Keratinocyte (primary cell): ENCODE measurements around the gene S100B. TPM values are rescaled to one million over a fixed set of nuclear protein-coding genes. Genes with fewer than 3 reads are reported as not detected.

ENCODE experiments used
- DNase-seq: peaks from one replicate; pipeline ENCODE4 v3.0.0-alpha.2; 2011; ENCODE audit warnings: low read depth, missing footprints, low spot score
- FAIRE-seq: peaks from 2 replicates; lab custom pipeline; 2011; peaks lifted over from hg19 to GRCh38; lab: Jason Lieb, UNC
- H2AFZ ChIP-seq: 2 replicates; pipeline ENCODE4 v1.6.0; 2012; ENCODE audit warnings: low read length, control low read depth, inconsistent platforms; ENCODE audit not compliant: control insufficient read depth
- H3K27ac ChIP-seq: 2 replicates; pipeline ENCODE4 v1.5.1; 2011; ENCODE audit warnings: low read length; ENCODE audit not compliant: control insufficient read depth, insufficient read depth
- H3K27me3 ChIP-seq: 3 replicates; pipeline ENCODE4 v1.6.0; 2011; ENCODE audit warnings: low read length; ENCODE audit not compliant: control insufficient read depth, insufficient read depth; ENCODE audit errors: extremely low read depth
- H3K36me3 ChIP-seq, 2 experiments: 2 replicates in 1 of 2; 3 replicates in 1 of 2; pipeline ENCODE4 v1.5.1; 2011; ENCODE audit warnings: low read length in 2 of 2, mild to moderate bottlenecking in 1 of 2; ENCODE audit not compliant: control insufficient read depth in 2 of 2, insufficient read depth in 2 of 2; ENCODE audit errors: extremely low read depth in 1 of 2
- H3K4me1 ChIP-seq: 3 replicates; pipeline ENCODE4 v1.5.1; 2011; ENCODE audit warnings: low read length; ENCODE audit not compliant: control insufficient read depth, insufficient read depth; ENCODE audit errors: extremely low read depth
- H3K4me2 ChIP-seq: 3 replicates; pipeline ENCODE4 v1.6.0; 2011; ENCODE audit warnings: low read depth, low read length; ENCODE audit not compliant: control insufficient read depth, insufficient read depth; ENCODE audit errors: extremely low read depth
- H3K4me3 ChIP-seq, 3 experiments: fragments of 200-600 bp in 1 of 3; sonication (generic) in 1 of 3; 2 replicates in 2 of 3; 3 replicates in 1 of 3; pipeline ENCODE4 v1.5.1; 2011 to 2016; ENCODE audit warnings: low read length in 3 of 3, mild to moderate bottlenecking in 3 of 3, control low read depth in 2 of 3, inconsistent platforms in 1 of 3, low read depth in 1 of 3, mixed read lengths in 1 of 3, mixed run types in 1 of 3, moderate library complexity in 1 of 3; ENCODE audit not compliant: control insufficient read depth in 2 of 3, insufficient read depth in 2 of 3; ENCODE audit errors: extremely low read depth in 1 of 3
- H3K79me2 ChIP-seq: 2 replicates; pipeline ENCODE4 v1.6.0; 2012; ENCODE audit warnings: low read length; ENCODE audit not compliant: control insufficient read depth, insufficient read depth
- H3K9ac ChIP-seq: 3 replicates; pipeline ENCODE4 v1.6.0; 2011; ENCODE audit warnings: low read length; ENCODE audit not compliant: control insufficient read depth, insufficient read depth; ENCODE audit errors: extremely low read depth
- H3K9me1 ChIP-seq: 3 replicates; pipeline ENCODE4 v1.6.0; 2011; ENCODE audit warnings: low read length; ENCODE audit not compliant: control insufficient read depth, insufficient read depth; ENCODE audit errors: extremely low read depth
- H3K9me3 ChIP-seq: 2 replicates; pipeline ENCODE4 v1.5.1; 2012; ENCODE audit warnings: low read depth, low read length; ENCODE audit not compliant: control insufficient read depth
- H4K20me1 ChIP-seq: 3 replicates; pipeline ENCODE4 v1.6.0; 2011; ENCODE audit warnings: low read length; ENCODE audit not compliant: control insufficient read depth, insufficient read depth; ENCODE audit errors: extremely low read depth
- EZH2 ChIP-seq: IDR thresholded peaks from one replicate; pipeline ENCODE4 v1.6.1; 2012; ENCODE audit warnings: inconsistent platforms, mild to moderate bottlenecking, low read length, moderate library complexity
- dilution Hi-C: fragments of 300-500 bp; cut with MboI; formaldehyde crosslinking; loops from one replicate; pipeline ENCODE4 v1.7.0; 2020; ENCODE audit warnings: low sequenced_read_pairs; ENCODE audit not compliant: extremely low pct_ligation_motif_present
- polyA plus RNA-seq, 5 experiments: library from polyadenylated mRNA; depleted of rRNA in 3 of 5; stranded (reverse) in 3 of 5; stranded (forward) in 1 of 5; unstranded in 1 of 5; fragments of >200 nt; gene quantifications; 1 replicate in 1 of 5; 2 replicates in 3 of 5; 3 replicates in 1 of 5; pipeline versions ENCODE4 v1.2.1 to v1.2.3, GENCODE V29; 2011 to 2012; ENCODE audit warnings: missing spikeins in 2 of 5, low read depth in 1 of 5, low replicate concordance in 1 of 5
- TF ChIP-seq, protein P1 (sequence below), 3 experiments: IDR thresholded peaks in 1 of 3; conservative IDR thresholded peaks in 1 of 3; optimal IDR thresholded peaks in 1 of 3; 2 replicates in 2 of 3; 3 replicates in 1 of 3; pipeline versions ENCODE3 to v1.5.1; 2011; ENCODE audit warnings: low read length in 3 of 3, mild to moderate bottlenecking in 3 of 3, moderate library complexity in 2 of 3, control low read depth in 1 of 3, inconsistent platforms in 1 of 3; ENCODE audit not compliant: insufficient read depth in 2 of 3; ENCODE audit errors: extremely low read depth in 1 of 3

The S100B gene
- polyA plus RNA-seq, 1 donor (not counting 4 experiments of a cell fraction or from before 2014, with no cell fraction given) = not detected

DNA sequence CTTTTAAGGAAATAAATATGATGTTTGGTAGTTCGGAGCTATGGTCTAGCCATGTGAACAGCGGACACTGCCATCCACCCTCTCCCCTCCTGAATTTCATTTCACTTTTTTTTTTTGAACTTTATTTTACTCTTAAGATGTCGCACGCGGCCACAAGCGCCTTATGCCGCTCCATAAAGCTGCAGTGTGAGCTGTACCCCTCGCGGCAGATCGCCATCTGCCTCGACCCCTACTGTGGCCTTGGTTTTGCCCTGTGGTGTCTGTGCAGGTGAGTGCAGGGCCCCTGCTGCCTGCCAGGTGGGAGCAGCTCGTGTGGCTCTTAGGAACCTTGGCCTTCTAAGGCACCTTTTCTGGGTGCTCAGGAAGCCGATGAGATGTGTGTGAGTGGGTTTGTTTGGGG, 48.1 kb downstream of the S100B start:
- Histone ChIP-seq H4K20me1 (no peaks in the 10 kb centered on the region), H3K27me3 (no peaks in the 10 kb centered on the region), H3K9me1 (no peaks in the 10 kb centered on the region), H2AFZ (no peak overlapping the region), H3K79me2 (no peaks in the 10 kb centered on the region), H3K9ac (no peak overlapping the region), H3K9me3 (no peaks in the 10 kb centered on the region), H3K36me3 (peaks cover 48 to 54% of the 10 kb centered on the region in 2 experiments), H3K4me2 (no peak overlapping the region), H3K4me3 (no peak overlapping the region), H3K4me1 (no peaks in the 10 kb centered on the region), H3K27ac (no peak overlapping the region)
- dilution Hi-C loops = no loop called here
- no peak for DNase-seq
- no peak for TF ChIP-seq EZH2
- TF ChIP-seq, protein P1, sequence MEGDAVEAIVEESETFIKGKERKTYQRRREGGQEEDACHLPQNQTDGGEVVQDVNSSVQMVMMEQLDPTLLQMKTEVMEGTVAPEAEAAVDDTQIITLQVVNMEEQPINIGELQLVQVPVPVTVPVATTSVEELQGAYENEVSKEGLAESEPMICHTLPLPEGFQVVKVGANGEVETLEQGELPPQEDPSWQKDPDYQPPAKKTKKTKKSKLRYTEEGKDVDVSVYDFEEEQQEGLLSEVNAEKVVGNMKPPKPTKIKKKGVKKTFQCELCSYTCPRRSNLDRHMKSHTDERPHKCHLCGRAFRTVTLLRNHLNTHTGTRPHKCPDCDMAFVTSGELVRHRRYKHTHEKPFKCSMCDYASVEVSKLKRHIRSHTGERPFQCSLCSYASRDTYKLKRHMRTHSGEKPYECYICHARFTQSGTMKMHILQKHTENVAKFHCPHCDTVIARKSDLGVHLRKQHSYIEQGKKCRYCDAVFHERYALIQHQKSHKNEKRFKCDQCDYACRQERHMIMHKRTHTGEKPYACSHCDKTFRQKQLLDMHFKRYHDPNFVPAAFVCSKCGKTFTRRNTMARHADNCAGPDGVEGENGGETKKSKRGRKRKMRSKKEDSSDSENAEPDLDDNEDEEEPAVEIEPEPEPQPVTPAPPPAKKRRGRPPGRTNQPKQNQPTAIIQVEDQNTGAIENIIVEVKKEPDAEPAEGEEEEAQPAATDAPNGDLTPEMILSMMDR (optimal IDR thresholded peaks at IDR 0.05 in 1 of 3, IDR thresholded peaks at IDR 0.05 in 1 of 3, conservative IDR thresholded peaks at IDR 0.05 in 1 of 3; ENCODE audit: extremely low read depth in 1 of 3, insufficient read depth in 2 of 3, low read length in 3 of 3) = no peak
- no peak for FAIRE-seq

DNA sequence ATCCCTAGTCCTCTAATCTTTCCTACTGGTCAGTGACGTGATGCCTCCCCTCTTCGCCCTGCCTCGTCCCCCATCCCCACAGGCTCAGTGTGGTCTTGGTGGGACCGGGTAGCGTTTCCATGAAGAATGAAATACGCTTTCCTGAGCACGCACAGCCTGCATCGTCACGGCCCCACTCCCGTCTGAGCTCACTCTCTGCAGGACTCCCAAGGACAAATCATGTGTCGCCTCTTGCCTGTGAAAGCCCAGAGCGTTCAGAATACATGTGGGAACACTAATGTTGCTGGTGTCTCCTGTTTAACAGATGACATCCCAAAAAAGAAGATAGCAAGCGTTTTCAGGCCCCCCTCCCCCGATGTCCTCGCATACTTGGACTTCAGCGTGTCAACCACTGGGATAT, 49.2 kb downstream of the S100B start:
- no peaks in the 10 kb centered on the region for H3K4me1 ChIP-seq
- no peaks in the 10 kb centered on the region for H3K9me1 ChIP-seq
- H3K9me3 ChIP-seq = no peaks in the 10 kb centered on the region
- H3K4me3 ChIP-seq = no peak overlapping the region
- DNase-seq (no peak), FAIRE-seq (no peak)
- TF ChIP-seq EZH2 = no peak
- TF ChIP-seq, protein P1 (optimal IDR thresholded peaks at IDR 0.05 in 1 of 3, IDR thresholded peaks at IDR 0.05 in 1 of 3, conservative IDR thresholded peaks at IDR 0.05 in 1 of 3; ENCODE audit: extremely low read depth in 1 of 3, insufficient read depth in 2 of 3, low read length in 3 of 3) = no peak
- no peaks in the 10 kb centered on the region for H4K20me1 ChIP-seq
- peaks cover 46 to 54% of the 10 kb centered on the region in 2 experiments for H3K36me3 ChIP-seq
- H3K79me2 ChIP-seq = no peaks in the 10 kb centered on the region
- dilution Hi-C loops = no loop called here
- H3K4me2 ChIP-seq = no peak overlapping the region
- H3K9ac ChIP-seq = no peak overlapping the region
- no peak overlapping the region for H3K27ac ChIP-seq
- H2AFZ ChIP-seq = no peak overlapping the region
- no peaks in the 10 kb centered on the region for H3K27me3 ChIP-seq
